Stimulated activated CD4-positive, alpha-beta T cell treated with anti-CD3 and anti-CD28 coated beads, Interleukin-12 subunit alpha, Interleukin-12 subunit beta, amount 100 ng/mL, for 48 hours (primary cell): Measurements from ENCODE around the gene KAT6B.
"Not testable (repeated sequence)": the region's sequence is repeated elsewhere in the genome, so short reads cannot be mapped to it uniquely, and the experiment has no call there.

ENCODE experiments used
- DNase-seq, 3 donors: peaks; one replicate each; pipeline ENCODE4 v3.0.0-alpha.2; 2020; ENCODE audit warnings: low read depth in 2 of 3, low spot score in 1 of 3

KAT6B gene

DNA sequence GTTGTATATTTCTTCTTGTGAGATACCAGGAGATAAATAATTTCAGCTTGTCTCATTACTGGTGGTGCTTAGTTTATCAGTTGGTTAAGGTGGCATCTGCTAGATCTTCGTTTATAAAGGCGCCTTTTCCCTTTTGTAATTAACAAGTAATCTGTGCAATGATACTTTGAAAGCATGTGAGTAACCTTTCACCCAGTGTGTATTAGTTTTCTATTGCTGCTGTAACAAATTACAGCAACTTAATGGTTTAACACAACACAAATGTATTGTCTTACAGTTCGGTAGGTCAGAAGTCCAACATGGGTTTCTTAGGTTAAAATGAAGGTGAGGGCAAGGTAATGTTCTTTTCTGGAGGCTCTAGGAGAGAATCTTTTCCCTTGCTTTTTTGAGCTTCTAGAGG lies 30.5 kb downstream of the KAT6B start:
- DNase-seq, result no peak

DNA sequence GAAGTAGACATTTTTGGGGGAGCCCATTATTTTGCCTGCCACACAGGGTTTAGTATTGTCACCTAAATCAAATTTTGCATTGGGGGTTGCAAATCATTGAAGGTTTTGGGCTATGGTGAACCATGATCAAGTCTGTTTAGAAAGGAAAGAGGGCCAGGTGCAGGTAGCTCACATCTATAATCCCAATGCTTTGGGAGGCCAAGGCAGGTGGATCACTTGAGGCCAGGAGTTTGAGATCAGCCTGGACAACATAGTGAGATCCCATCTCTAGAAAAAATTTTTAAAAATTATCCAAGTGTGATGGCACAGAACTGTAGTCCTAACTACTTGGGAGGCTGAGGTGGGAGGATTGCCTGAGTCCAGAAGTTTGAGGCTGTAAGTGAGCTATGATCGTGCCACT lies 31.2 kb downstream of the KAT6B start:
- no peak for DNase-seq

DNA sequence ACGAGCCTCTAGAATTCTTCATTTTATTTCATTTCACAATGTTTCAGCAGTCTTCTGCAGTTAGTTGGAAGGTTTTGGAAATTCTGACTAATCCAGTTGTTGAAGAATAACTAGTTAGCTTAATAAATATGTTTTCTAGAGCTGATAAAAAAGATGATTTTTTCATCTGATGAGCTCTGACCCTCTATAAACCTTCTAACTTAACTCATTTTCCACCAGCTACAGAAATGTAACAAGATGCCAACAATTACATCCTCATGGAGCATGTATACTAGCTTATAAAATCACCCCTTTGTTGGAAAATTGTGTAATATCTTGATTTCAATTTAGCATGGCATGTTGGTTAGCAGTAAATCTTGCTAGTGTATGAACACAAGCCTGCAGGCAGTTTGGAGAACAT lies 33.1 kb downstream of the KAT6B start:
- no peak for DNase-seq

DNA sequence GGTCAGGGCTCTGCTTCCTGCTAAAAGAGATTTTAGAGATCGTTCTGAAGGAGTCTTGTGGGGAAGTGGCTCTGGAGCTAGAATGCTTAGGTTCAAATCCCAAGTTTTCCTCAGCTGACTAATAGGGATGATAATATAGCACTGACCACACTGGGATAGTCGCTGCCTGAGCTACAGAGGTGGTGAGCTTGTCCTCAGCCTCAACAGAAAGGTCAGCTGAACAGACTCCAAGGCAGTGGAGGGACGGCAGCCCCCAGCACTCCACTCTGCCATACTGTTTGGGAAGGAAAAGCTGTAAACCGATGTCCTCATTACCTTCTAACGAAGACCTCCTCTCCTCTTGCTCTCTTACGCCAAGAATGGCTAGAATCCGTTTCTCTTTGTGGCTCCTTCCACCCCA lies 36.2 kb downstream of the KAT6B start:
- no peak for DNase-seq

DNA sequence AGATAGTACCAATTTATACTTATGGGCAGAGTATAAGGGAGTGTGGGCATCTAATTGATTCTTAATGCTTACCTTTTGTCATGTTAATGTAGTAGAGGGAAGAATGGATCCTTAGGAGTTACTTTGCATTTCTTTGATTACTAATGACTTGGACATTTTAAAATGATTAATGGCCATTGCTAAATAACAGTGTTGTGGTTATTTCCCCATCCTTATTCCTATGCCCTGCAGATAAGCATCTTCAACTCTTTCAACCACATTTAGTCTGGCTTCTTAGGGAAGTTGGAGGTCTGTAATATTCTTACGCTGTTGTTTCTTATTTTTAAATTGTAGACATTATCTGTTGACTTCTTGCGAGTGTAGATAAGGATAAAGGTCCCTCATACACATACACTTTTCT lies 37.2 kb downstream of the KAT6B start:
- DNase-seq, result no peak

DNA sequence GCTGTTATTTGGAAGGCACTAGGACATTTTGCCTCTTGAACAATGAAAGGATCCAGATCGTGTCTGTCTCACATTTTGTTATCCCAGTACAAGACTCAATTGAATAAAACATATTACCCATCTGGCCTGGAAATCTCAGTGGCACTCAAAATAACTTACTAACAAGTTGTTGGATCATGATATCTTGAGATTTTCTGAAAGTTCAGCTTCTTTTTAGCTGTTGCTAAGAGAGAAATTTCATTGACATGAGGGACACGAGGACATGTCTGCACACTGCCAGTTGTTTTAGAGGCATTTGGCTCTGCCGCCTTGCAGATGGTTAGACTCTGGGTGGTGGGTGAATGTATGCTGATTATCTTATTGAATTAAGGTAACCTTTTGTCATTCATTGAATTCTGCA lies 41.0 kb downstream of the KAT6B start:
- DNase-seq, result no peak

DNA sequence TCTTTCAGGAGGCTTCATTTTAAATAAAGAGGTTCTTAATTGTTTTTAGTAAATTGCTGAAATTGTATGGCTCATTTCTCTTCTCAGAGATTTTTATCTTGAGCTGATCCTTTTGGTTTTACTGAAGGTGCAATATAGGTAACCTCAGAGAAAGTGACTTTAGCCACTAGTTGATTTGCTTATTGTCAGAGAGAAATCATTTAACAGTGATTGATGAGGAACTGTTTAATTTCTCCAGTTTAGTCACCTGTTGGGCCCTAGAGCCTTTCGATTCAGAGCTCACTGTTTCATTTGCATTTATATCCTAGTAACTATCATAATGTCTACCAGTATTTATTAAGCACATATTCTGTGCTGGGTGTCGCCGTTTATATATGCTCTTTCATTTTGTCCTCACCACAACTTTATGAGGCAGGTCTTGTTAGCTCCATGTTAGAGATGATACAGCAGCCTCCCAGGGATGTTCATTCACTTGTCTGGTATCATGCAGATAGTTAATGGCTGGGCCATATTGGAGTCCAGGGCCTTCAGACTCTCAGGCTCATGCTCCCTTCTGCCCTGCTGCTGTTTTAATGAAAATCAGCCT lies 42.1 kb downstream of the KAT6B start:
- DNase-seq, result no peak

DNA sequence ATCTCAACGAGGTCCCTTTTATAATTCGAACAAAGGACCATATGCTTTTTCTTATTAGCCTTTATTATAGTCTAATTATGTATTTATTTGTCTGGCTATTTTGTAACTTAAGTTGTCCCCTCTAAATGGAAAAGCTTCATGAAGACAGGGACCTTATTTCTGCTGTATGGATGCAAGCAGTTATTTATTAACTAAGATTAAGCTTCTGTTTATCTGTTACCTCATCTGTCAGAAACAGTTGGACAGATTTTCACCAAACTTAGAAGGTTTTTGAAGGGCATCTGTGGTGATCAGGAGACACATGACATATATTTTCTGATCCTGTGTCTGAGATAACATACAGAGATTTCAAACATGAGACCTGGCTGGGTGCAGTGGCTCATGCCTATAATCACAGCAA lies 43.2 kb downstream of the KAT6B start:
- DNase-seq, result no peak

DNA sequence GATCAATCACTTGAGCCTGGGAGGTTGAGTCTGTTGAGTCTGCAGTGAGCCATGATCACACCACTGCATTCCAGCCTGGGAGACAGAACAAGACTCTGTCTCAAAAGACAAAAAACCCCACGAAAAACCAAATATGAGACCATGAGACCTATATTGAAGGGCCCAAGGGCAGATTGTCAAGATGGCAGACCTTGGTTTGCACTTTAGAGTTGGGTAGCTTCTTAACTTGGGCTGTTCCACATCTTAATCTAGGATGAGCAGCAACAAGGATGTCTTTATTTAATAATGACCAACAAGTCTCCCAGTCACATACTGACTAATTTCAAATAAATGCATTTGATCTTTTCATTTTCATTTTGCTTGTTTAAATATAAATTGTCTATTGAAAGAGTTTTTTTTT lies 43.8 kb downstream of the KAT6B start:
- DNase-seq, result no peak

DNA sequence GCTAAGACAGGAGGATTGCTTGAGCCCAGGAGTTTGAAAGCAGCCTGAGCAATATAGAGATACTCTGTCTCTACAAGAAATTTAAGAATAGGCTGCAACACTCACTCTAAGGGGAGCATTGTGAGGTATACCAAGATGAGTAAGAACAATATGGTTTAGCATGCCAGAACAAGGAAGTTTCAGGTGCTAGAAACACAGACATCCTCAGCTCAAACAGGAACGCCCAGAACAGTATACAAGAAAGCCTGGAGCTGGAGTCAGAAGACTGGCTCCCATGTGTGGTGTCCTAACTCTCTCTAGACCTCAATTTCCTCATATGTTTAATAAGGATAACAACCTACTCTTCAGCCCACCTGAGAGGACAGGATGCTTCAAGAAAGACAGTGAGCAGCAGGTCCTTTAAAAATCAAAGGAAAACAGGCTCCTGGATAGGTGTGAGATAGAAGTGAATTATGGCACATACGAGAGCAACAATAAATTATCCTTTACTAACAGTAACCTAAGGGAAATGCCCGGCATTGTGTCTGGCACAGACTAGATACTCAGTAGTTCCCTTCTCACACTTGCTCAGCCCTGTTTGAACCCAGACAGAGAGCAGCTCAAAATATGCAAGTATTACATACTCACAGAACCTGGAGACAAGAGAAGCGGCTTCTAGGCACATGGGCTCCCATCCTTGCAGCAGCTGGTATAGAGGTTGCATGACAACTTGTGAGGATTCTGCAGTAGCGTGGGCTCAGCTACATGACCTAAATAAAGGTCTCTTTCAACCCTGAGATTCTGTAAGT lies 45.4 kb downstream of the KAT6B start:
- DNase-seq, result no peak

DNA sequence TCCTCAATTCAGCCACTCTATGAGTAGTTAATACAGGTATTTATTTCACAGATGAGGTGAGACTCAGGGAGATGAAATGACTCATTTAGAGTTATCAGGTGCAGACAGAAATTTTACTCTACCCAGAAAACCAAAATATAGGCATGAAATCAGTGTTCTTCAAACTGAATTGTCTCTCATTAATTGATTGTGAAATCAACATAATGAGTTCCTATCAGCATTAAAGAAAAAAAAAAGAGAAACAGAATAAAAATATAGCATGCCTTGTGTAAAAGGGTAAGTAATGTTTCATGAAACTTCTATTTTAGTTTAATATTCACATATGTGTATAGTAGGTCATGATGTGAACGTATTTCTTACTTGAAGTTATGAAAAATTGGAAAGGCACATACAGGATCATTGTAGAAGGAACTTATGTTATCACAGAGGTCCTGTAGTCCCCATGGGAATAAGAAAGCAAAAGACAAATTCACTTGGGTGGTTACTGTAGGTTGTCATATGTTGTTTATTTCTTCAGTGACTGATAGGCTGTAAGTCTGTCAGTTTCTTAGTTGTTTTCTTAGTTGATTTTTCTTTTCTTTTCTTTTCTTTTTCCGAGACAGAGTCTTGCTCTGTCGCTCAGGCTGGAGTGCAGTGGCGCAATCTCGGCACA lies 47.5 kb downstream of the KAT6B start:
- no peak for DNase-seq

DNA sequence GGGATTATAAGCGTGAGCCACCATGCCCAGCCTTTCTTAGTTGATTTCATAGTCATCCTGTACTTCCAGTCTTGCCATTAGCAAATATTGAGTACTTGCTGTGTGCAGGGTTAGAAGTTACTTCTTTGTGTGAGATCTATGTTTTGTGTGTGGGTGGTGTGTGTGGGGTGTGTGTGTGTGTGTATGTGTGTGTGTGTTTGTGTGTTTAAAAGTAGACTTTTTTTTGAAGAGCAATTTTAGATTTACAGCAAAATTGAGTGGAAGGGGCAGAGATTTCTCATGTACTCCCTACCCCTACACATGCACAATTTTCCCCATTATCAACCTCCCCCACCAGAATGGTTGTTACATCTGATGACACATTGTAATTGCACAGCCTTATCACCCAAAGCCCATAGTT lies 48.2 kb downstream of the KAT6B start:
- no peak for DNase-seq

DNA sequence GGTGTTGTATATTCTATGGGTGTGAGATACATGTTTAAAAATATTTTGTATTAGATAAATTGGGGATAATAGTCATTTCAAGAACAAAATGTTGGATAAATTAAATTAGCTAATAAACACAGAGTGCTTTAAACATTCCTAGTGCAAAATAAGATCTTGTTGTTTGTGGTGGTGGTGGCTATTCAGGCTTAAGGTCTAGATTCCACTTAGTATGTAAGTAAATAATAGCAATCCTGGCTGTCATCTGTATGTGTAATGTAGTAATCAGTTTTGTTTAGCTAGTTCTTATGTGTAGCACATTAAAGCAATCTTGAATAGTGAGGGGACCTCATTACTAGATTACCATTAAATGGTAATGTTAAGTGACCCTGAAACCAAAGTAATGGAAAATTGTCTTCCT lies 48.7 kb downstream of the KAT6B start:
- DNase-seq, result no peak

DNA sequence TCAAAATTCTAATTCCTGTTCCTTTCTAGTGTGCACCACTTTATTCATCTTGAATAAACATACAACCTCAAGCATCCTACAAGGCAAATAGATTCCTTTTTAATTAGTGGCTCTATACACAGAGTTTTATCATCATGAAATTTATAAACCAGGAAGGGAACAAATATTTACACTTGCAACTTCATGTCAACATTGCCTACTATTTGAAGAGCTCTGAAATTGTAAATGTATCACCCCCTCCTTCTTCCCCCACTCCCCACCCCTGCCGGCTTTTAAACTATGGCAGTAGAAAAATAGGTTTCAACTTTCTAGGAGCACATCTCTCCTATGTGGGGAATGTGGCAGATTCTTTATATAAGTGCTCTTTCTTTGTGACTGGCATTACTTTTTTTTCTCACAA lies 49.6 kb downstream of the KAT6B start:
- no peak for DNase-seq

DNA sequence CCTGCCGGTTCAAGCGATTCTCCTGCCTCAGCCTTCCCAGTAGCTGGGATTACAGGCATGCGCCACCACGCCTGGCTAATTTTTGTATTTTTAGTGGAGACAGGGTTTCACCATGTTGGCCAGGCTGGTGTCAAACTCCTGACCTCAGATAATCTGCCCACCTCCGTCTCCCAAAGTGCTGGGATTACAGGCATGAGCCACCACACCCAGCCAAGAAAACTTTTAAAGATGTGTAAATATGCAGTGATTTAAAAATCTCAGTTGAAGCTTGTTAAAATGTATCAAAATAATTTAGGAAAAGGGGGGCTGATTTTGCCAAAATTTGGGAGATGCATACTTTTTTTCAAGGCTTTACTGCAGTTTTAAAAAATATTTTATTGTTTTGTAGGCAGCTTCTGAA lies 50.7 kb downstream of the KAT6B start:
- not testable (repeated sequence) for DNase-seq

DNA sequence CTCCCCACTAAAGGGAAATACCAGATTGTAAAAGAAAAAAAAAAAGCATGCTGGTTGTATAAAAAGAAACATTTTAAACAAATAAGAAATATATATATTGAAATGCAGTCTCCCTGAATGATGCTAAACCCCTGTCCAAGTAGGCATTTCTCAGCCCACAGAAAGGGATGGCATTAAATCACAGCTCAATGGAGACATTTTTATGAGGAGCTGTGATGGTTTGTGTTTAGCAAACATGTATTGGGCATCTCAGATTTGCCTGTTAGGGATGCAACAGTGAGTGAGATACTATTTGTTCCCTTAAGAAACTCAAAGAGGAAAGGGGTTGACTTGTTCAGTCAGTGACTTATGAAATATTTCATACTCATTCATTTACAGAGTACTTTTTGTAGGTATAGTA lies 51.5 kb downstream of the KAT6B start:
- no peak for DNase-seq

DNA sequence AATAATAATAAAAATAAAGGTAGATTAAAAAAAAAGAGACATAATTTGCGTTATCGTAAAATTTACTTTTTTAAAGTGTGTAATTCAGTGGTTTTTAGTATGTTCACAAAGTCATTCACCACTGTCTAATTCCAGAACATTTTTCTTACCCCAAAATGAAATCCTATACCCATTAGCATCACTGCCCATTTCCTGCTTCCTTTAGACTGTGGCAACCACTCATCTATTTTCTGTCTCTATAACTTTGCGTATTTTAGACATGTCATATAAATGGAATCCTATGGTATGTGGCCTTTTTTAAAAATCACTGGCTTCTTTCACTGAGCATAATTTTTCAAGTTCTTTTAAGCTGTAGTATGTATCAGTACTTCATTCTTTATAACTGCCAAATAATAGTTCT lies 53.6 kb downstream of the KAT6B start:
- no peak for DNase-seq

DNA sequence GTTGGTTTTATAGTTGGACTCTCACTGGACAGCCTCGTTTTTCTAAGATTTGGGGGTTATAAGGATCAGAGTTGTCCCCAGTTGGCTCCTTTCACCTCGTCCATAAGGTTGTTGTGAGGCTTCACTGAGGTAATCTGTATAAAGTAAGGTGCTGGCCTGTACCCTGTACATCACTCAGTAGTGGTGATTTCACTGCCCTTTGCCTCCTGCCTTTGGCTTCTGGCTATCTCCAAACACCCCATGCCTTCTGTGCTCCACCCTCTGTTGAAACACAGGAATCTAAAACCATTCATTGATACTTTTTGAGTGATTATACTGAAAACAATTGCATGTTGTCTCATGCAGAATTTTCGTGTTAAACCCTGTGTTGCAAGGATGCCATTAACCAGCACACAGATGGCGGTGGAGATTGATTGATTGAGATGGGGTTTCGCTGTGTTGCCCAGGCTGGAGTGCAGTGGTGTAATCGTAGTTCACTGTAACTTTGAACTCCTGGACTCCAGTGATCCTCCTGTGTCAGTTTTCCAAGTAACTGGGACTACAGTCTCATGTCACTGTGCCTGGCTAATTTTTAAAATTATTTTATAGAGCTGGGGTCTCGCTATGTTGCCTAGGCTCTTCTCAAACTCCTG lies 55.0 kb downstream of the KAT6B start:
- no peak for DNase-seq

DNA sequence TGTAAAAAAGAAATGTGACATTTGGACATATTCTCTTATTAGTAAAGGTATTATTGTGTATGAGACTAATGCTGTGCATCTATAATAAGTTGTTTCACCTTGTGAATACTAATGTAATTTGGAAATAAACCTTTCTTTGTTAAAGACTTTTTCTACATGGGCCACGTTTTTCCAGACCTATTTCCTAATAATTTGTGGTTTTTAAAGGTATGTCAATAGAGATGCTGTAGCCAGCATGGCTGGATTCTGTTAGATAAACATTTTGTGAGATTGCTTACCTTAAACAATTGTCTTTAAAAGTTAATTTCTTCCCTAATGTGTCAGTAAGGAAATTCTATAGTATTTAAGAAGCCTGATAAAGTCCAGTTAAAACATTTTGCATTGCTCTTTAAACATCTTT lies 56.0 kb downstream of the KAT6B start:
- DNase-seq, result no peak

DNA sequence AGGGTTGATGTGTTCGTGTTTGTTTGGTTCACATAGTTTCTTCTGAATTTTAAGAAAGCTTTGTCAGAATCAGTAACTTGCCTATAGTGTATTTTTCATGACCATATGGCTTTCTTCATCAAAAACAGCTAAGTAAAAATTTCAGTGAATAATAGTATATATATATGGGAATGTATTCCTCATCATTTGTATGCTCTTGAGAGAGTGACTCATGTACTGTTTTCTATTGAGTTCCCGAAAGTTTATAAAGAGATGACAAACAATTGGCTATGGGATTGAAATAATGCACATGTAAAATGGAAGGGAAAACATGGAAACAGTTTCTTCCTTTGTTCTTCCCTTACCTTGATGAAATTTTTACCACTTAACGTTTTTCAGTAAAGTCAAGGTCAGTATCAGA lies 56.4 kb downstream of the KAT6B start:
- no peak for DNase-seq

DNA sequence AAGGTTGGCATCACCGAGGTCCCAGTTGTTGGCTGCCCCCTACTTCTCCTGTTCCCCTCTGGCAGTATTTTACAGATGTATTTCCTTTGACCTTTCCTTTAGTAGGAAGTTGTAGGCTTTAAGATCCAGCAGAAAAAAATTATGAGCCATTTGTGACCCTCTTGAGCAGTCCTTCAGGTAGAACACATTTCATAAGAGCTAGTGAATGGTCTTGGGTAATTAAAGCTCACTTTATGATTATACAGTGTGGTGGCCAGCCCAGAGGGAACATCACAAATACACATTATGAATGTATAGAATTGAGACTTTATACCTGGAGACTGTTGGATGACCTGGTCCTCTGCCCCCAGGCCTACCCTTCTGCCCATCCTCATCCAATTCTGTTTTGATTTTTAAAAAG lies 57.0 kb downstream of the KAT6B start:
- DNase-seq, result no peak

DNA sequence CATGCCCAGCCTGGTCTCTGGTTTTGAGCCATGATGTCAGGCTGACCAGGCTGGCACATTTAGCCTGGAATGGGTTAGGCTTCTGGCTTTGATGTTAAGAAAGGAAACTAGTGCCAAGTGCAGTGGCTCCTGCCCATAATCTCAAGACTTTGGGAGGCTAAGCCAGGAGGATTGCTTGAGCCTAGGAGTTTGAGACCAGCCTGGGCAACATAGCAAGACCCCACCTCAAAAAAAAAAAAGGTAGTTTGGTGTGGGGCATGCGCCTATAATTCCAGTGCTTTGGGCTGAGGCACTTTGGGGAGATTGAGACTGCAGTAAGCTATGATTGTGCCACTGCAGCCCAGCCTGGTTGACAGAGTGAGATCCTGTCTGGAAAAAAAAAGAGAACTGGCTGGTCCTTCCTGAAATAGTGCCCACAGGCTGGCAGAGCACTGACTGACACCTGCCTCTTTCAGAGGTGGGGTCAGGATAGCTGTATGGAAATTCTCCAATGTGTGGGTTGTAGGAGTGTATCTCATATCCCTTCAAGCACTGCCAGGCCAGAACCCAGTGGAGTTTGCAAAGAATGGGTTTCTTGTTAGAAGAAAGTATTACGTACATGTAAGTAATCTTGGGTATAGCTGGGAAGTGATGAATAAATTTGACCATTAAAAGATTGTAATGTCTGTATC lies 61.3 kb downstream of the KAT6B start:
- no peak for DNase-seq
